Left colon (tissue), 2 donors: Measurements from ENCODE around the gene DPYSL5. TPM values are rescaled to one million over a fixed set of nuclear protein-coding genes. Genes with fewer than 3 reads are reported as not detected.
A peak's percentile ranks its signal among the peaks of the same experiment; 100 is the strongest.

Experiments
- ATAC-seq: fragments of 200-7000 bp; cut with Tn5 transposase; one replicate; pipeline ENCODE4 v1.9.1; 2020; ENCODE audit warnings: mild to moderate bottlenecking, moderate library complexity
- DNase-seq, 2 donors: peaks; one replicate each; pipeline ENCODE4 v3.0.0-alpha.2; 2020
- intact Hi-C, 2 donors: fragments of 100-400 bp; cut with DNase I in 1 of 2; cut with micrococcal nuclease in 1 of 2; formaldehyde crosslinking; loops; one replicate each; pipeline versions ENCODE4 v1.11.2 to v1.14.0; 2022; cut with DNase I, micrococcal nuclease
- total RNA-seq, 2 donors: library from RNA; stranded (reverse); fragmentation: NEBNext Ultra II Directional; extraction: Animal tissue kit (Norgen Biotek cat#: 25700); gene quantifications; one replicate each; pipeline ENCODE4 v1.2.1, GENCODE V29; 2021
- donor health status: DM: no; HTN: no; CAD: no.
- donor health status: DM: yes; HTN: yes; CAD: no.

The DPYSL5 gene
- total RNA-seq, 2 donors from 2014 or later: 0.11 TPM; not detected in 1

GRCh38 chr2:26993768-26994167, 145.8 kb downstream of the DPYSL5 start:
- ATAC-seq: no peak
- intact Hi-C loops: no loop called here
- no peak for DNase-seq

GRCh38 chr2:26994983-26995382, 147.1 kb downstream of the DPYSL5 start:
- ATAC-seq: peak; percentile 54
- DNase-seq: no peak
- intact Hi-C loops: no loop called here

GRCh38 chr2:26997394-26997793, 149.5 kb downstream of the DPYSL5 start:
- intact Hi-C loops: no loop called here
- DNase-seq (no peak), ATAC-seq (no peak)

GRCh38 chr2:26998323-26998722, 150.4 kb downstream of the DPYSL5 start:
- DNase-seq (no peak), ATAC-seq (no peak)

More at GRCh38 chr2:26998323-26998722, 150.4 kb downstream of the DPYSL5 start:
- intact Hi-C loops: no loop called here

Other genes starting within 250 kb of the DPYSL5 start
- gene CIB4, start 206.8 kb upstream of the DPYSL5 start, total RNA-seq: not detected
- gene KCNK3, start 155.4 kb upstream of the DPYSL5 start, total RNA-seq: 1 to 10 TPM in 1 of 2 donors, under 1 TPM in 1; 0.79 to 1.5 TPM
- gene SLC35F6, start 83.8 kb upstream of the DPYSL5 start, total RNA-seq: 10 to 100 TPM; 29.6 to 32.1 TPM
- gene CENPA, start 62.1 kb upstream of the DPYSL5 start, total RNA-seq: 1 to 10 TPM; 1.5 to 6.5 TPM
- gene MAPRE3, start 122.5 kb downstream of the DPYSL5 start, total RNA-seq: 10 to 100 TPM; 27.9 to 31.4 TPM
- 10 to 100 TPM; 70.2 to 89.7 TPM for gene TMEM214, start 184.8 kb downstream of the DPYSL5 start, total RNA-seq
- 10 to 100 TPM; 14.7 to 16.1 TPM for gene AGBL5, start 203.5 kb downstream of the DPYSL5 start, total RNA-seq
- gene OST4, start 223.5 kb downstream of the DPYSL5 start, total RNA-seq: 100 to 1,000 TPM; 243 to 278 TPM
- gene EMILIN1, start 230.5 kb downstream of the DPYSL5 start, total RNA-seq: 10 to 100 TPM in 1 of 2 donors, 1 to 10 TPM in 1; 8.4 to 41.6 TPM
- gene KHK, start 238.6 kb downstream of the DPYSL5 start, total RNA-seq: 10 to 100 TPM in 1 of 2 donors, 1 to 10 TPM in 1; 8.8 to 13.4 TPM